ENCODE results near the gene KAT6B. TPM values are rescaled to one million over a fixed set of nuclear protein-coding genes. Genes with fewer than 3 reads are reported as not detected.

Gene KAT6B
- total RNA-seq, 1 donor from 2014 or later = 48.3 TPM

DNA sequence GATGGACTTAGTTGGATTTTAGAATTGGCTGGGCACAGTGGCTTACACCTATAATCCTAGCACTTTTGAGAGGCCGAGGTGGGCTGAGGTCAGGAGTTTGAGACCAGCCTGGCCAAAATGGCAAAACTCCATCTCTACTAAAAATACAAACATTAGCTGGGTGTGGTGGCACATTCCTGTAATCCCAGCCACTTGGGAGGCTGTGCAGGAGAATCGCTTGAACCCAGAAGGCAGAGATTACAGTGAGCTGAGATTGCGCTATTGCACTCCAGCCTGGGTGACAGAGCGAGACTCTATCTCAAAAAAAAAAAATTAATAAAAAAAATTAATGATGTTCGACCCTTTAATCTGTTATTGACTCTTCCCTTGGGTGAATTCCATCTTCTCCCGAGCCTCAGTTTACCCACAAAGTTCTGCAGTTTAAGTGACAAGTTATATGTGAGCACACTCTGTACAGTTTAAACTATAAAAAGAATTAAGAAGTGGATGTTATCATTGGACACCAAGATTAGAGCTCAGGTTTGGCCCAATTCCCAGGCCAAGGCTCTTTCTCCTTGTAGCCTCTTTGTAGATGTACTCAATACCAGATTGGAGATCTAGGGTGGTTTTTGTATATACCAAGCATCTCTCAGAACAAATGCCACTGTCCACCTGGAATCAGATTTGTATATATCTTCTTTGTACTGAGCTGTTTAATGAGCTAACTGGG lies 15.0 kb downstream of the KAT6B start:
- Mint-ChIP-seq H3K4me1 (ENCODE audit: unreplicated experiment) (no peaks in the 10 kb centered on the region), H3K27ac (no peak overlapping the region), H3K9me3 (no peaks in the 10 kb centered on the region), H3K27me3 (no peaks in the 10 kb centered on the region), H3K4me3 (no peak overlapping the region), H3K36me3 (peaks cover 26% of the 10 kb centered on the region)
- no peak for TF ChIP-seq CTCF (conservative IDR thresholded peaks at IDR 0.05)
- no peak for DNase-seq (ENCODE audit: extremely low spot score, unreplicated experiment)

DNA sequence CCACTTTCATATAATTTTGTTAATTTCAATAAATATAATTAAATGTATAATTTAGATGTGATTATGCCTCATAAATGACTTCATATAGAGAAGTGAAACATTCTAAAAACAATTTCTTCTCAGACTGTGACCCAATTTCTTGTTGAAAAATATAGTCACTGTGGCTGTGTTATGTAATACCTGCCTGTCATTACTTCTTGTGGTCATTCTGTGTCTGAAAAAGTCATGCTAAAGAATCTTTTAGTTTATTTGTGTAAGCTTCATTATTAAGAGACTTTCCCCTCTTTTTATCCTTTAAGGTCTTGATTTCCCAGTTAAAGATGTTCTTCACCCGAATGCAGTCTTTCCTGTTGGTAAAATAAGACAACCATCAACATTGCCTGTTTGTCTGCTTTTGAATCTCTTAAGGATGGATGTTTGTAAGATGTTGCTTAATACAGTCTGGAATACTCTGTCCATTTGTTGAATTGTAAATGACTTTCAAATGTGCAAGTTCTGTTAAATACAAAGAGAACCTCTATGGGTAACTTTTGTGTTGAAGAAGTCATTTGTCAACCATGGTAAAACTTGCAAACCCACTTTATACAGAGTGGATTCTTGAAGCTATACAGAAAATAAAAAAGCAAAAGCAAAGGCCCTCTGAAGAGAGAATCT lies 16.0 kb downstream of the KAT6B start:
- Mint-ChIP-seq H3K27ac (no peak overlapping the region), H3K9me3 (no peaks in the 10 kb centered on the region), H3K4me3 (no peak overlapping the region), H3K36me3 (peaks cover 26% of the 10 kb centered on the region), H3K4me1 (ENCODE audit: unreplicated experiment) (no peaks in the 10 kb centered on the region), H3K27me3 (no peaks in the 10 kb centered on the region)
- no peak for DNase-seq (ENCODE audit: extremely low spot score, unreplicated experiment)
- TF ChIP-seq CTCF (conservative IDR thresholded peaks at IDR 0.05) = no peak

GRCh38 chr10:74846958-74847357 lies 20.6 kb downstream of the KAT6B start:
- peaks cover 17% of the 10 kb centered on the region for H3K36me3 Mint-ChIP-seq
- TF ChIP-seq CTCF (conservative IDR thresholded peaks at IDR 0.05) = no peak
- no peak overlapping the region for H3K4me3 Mint-ChIP-seq
- no peak overlapping the region for H3K27ac Mint-ChIP-seq
- DNase-seq (ENCODE audit: extremely low spot score, unreplicated experiment) = no peak
- no peaks in the 10 kb centered on the region for H3K27me3 Mint-ChIP-seq
- no peaks in the 10 kb centered on the region for H3K9me3 Mint-ChIP-seq
- peaks cover 4% of the 10 kb centered on the region for H3K4me1 Mint-ChIP-seq (ENCODE audit: unreplicated experiment)

DNA sequence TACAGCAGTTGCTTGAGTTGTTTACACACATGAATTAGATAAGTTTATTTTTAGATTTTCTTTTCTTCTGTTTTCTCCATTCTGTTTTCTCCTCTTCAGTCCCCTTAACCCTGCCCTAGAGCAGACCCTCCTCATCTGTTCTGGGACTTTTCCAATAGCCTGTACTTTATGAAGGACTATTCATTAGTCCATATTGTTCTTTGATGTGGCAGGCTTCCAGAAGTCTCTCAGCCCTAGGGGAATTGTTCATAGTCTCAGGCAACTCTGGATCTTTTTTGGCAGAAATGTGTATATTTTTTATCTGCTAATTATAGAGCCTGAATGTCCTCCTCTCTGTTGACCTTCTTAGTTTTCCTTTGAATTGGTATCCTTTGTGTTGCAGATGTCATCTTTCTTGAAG lies 25.4 kb downstream of the KAT6B start:
- Mint-ChIP-seq H3K4me1 (ENCODE audit: unreplicated experiment) (peaks cover 25% of the 10 kb centered on the region), H3K9me3 (no peaks in the 10 kb centered on the region), H3K27me3 (no peaks in the 10 kb centered on the region), H3K36me3 (peaks cover 8% of the 10 kb centered on the region), H3K27ac (no peak overlapping the region), H3K4me3 (no peak overlapping the region)
- no peak for TF ChIP-seq CTCF (conservative IDR thresholded peaks at IDR 0.05)
- no peak for DNase-seq (ENCODE audit: extremely low spot score, unreplicated experiment)

- Mint-ChIP-seq H3K27ac (peak overlapping the region; percentile 42), H3K4me3 (peak overlapping the region; percentile 50), H3K9me3 (no peaks in the 10 kb centered on the region), H3K27me3 (no peaks in the 10 kb centered on the region), H3K36me3 (peaks cover 13% of the 10 kb centered on the region), H3K4me1 (ENCODE audit: unreplicated experiment) (peaks cover 25% of the 10 kb centered on the region)
- TF ChIP-seq CTCF (conservative IDR thresholded peaks at IDR 0.05) = no peak
- no peak for DNase-seq (ENCODE audit: extremely low spot score, unreplicated experiment)
These were observed 26.0 kb downstream of the KAT6B start for GRCh38 chr10:74852381-74852780.
